GM12891 (cell line): ENCODE measurements around the gene SLC2A2.

Experiments used
- DNase-seq: peaks from one replicate; pipeline ENCODE4 v3.0.0; 2011; ENCODE audit warnings: low spot score; ENCODE audit not compliant: insufficient read length
- FAIRE-seq: peaks from 2 replicates; lab custom pipeline; 2011; peaks lifted over from hg19 to GRCh38; lab: Jason Lieb, UNC
- PAX5 ChIP-seq: IDR thresholded peaks from 2 replicates; pipeline ENCODE4 v1.6.1; 2011; ENCODE audit warnings: low read length, moderate library complexity, mild to moderate bottlenecking; ENCODE audit not compliant: insufficient read depth, severe bottlenecking
- POLR2A ChIP-seq: IDR thresholded peaks from 2 replicates; pipeline ENCODE4 v1.6.1; 2011; ENCODE audit warnings: low read depth, low read length, control low read depth
- POLR2AphosphoS5 ChIP-seq: IDR thresholded peaks from 2 replicates; pipeline ENCODE4 v1.6.1; 2011; ENCODE audit warnings: low read depth, low read length, control low read depth
- POU2F2 ChIP-seq: IDR thresholded peaks from 2 replicates; pipeline ENCODE4 v1.6.1; 2011; ENCODE audit warnings: low read depth, mild to moderate bottlenecking, control low read depth, low read length, moderate library complexity
- SPI1 ChIP-seq: IDR thresholded peaks from 2 replicates; pipeline ENCODE4 v1.6.1; 2011; ENCODE audit warnings: low read depth, low read length, control low read depth
- TAF1 ChIP-seq: IDR thresholded peaks from 2 replicates; pipeline ENCODE4 v1.6.1; 2011; ENCODE audit warnings: low read depth, low read length, control low read depth

SLC2A2 gene

DNA sequence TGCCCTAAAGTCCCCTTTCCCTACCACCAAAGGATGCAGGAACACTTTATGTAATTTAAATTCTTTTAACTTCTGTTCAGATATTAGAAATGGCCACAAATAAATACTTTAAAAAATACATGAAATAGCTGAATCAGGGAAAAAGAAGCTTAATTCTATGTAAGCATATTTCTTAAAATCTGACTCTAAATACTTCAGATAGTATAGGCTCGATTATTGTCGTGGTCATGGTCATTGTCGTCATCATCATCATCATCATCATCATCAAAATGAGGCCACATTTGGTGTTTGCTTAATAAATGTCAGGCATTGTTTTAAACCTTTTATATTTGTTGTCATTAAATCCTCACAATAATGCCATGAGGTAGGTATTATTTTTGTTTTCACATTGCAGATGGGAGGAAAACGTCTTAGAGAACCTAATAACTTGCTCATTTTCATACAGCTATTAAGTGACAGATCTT lies 14.6 kb downstream of the SLC2A2 start:
- no peak for DNase-seq
- no peak for TF ChIP-seq POLR2AphosphoS5
- no peak for TF ChIP-seq POU2F2
- no peak for TF ChIP-seq SPI1
- no peak for TF ChIP-seq TAF1
- TF ChIP-seq POLR2A, result no peak
- TF ChIP-seq PAX5, result no peak
- no peak for FAIRE-seq

DNA sequence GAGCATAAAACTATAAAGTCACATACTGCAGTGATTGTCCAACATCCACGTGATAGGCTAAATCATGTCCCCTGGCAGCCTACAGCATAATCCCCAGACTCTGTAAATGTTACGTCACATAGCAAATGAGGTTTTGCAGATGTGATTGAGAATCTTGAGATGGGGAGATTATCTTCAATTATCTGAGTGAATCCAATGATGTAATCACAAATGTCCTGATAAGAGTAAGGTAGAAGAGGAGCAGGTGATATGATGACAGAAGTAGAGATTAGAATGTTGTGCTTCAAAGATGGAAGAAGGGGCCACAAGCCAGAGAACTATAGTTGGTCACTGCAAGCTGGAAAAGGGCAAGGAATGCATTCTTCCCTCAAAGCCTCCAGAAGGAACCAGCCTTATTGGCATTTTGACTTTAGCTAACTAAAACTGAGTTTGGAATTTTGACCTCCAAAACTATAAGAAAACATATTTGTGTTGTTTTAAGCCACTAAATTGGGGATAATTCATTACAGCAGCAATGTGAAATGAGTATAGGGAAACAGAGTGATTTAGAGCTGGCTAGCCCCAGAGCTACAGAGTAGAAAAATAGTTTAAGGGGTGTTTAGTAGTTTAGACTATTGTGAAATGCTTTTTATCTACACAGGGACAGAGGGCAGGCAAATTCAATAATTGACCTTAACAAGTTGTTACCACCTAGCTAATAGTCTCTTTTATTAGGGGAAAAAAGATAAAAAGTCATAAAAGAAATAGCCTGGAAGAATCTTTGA lies 15.2 kb downstream of the SLC2A2 start:
- DNase-seq, result no peak
- TF ChIP-seq PAX5 (no peak), POLR2AphosphoS5 (no peak), POLR2A (no peak), TAF1 (no peak), SPI1 (no peak), POU2F2 (no peak)
- no peak for FAIRE-seq

DNA sequence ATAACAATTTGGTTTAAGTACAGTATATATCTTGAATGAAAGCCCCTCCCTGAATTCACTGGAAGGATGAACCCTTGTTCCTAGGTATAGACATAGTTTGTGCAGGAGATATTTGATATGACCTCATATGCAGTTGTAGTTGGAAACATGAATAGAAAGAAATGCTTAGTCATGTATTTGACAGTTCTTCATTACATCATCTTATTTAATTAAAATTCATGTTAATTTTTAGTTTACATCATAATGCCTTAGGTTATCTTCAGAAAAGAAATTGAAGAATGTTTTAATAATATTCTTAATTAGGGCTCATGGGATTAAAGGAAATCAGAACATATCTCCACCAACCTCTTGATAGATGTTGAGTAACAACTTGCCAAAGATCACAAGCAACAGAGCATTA lies 19.2 kb downstream of the SLC2A2 start:
- no peak for FAIRE-seq
- DNase-seq, result no peak
- TF ChIP-seq POLR2AphosphoS5, result no peak

DNA sequence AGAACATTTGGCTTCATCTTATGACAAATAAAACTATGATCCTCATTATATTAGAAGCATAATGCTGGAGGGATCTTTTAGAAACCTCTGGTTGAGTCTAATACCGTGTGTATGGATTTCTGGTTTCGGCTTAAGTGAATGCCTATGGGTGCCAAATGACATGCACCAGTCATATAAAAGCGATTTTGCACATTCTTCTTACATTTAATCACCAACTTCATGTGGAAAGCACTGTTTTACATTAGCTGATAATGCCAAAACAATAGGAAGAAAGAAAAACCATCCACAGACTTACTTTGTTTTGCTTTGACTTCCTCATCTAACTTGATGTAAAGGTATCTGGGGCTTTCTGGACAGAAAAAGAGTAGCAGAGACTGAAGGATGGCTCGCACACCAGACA lies 20.9 kb downstream of the SLC2A2 start:
- no peak for FAIRE-seq
- TF ChIP-seq TAF1 (no peak), POLR2A (no peak), POU2F2 (no peak), POLR2AphosphoS5 (no peak), PAX5 (no peak), SPI1 (no peak)
- DNase-seq, result no peak

DNA sequence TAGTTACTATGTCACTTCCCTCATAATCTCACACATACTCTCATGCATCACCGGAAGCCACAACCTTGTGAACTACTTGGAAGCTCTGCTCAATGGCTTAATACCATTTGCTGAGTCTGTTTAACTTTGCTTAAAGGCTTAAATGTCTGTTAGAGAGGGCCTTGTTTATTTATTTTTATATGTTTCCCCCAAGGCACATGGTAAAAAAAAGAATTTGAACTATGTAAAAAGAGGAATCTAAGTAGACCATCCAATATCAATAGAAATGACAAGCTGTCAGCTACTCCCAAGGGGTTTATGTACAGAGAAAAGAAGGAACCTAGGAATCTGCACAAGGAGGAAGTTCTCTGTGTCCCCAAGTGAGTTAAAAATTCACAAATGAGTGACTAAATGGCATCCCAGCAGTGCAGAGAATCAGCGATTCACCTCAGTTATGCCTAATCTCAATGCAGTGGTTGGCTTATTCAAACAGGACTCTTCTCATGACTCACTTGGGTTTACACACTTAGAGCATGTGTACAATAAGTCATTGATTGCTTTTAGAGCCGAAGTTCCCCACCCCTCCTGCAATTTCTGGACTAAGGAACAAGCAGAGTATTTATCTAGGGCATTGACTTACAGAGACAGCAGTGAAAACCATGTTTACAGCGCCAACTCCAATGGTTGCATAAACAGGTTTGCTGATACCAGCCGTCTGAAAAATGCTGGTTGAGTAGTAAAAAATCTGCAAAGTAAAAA lies 24.4 kb downstream of the SLC2A2 start:
- FAIRE-seq (no peak), DNase-seq (no peak)
- TF ChIP-seq POLR2A (no peak), POU2F2 (no peak), SPI1 (no peak), POLR2AphosphoS5 (no peak), PAX5 (no peak), TAF1 (no peak)

DNA sequence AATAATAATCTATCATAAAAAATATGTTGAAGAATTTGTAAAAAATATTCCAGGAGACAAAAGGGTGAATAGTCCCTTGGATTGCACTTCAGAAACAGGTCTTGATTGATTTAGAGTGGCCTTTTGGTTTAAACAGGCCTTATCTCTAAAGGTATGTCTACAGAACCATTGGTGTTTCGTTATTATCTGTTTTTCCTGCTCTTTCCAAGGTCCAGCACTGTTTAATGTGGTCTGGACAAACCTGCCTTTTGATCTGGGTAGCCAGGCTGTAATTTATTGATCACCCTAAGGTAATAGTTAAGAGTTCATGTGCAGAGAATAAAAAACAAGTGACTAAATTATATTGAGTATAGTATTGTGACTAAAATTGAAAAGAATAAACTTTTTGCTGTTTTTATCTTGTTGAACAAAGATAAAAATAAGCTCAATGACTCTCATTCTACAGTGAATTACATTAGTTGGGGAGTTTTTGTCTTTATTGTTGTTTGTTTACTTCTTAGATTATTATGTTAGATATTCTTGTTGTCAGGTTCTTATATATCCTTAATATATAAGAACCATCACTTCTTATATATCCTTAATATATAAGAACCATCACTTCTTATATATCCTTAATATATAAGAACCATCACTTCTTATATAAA lies 25.1 kb downstream of the SLC2A2 start:
- TF ChIP-seq PAX5, result no peak
- no peak for TF ChIP-seq SPI1
- no peak for TF ChIP-seq POLR2AphosphoS5
- FAIRE-seq (no peak), DNase-seq (no peak)

DNA sequence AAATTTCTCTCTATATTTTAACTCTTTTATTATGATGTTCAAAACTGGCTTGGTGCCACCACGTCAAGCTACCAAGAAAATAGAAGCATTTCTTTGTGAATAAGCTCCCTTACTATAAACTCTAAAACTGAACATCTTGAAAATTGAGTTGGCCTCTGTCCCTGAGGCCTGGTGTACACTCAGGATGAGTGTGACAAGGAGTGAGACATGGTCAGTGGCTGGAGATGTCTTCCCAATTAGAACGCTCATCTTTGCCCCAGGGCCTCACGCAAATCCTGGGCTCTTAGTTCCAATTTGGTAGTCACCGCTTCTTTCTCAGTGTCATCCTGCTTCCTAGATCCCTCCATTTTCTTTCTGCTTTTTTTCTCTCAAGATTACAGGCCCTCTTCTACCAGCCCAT lies 26.2 kb downstream of the SLC2A2 start:
- DNase-seq (no peak), FAIRE-seq (no peak)
- no peak for TF ChIP-seq POU2F2
- TF ChIP-seq POLR2AphosphoS5, result no peak
- no peak for TF ChIP-seq PAX5
- TF ChIP-seq POLR2A, result no peak
- TF ChIP-seq TAF1, result no peak
- TF ChIP-seq SPI1, result no peak

DNA sequence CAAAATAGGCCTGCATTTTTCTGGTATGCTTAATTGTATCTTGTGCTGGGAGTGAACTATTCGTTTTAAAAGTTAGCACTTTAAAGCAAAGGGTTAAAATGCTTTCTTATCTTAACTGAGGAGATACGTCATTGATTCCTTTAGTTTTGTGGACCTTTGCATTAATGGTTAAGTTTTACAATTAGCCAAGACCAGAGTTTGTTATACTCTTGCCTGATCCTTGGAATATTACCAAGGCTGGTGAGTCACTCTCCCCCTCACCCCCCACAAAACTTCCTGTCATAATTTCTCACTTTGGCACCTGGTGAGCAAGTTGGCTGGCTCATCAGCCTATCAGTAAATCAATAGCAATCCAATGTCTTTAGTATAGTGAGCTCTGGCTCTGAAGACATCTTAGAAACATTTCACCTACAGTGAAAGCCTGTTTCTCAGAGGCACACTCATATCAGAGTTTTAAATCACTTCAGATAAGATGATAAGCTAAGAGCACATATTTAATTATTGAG lies 26.7 kb downstream of the SLC2A2 start:
- no peak for TF ChIP-seq POLR2A
- TF ChIP-seq POU2F2, result no peak
- TF ChIP-seq TAF1, result no peak
- TF ChIP-seq SPI1, result no peak
- no peak for TF ChIP-seq PAX5
- TF ChIP-seq POLR2AphosphoS5, result no peak
- FAIRE-seq, result no peak

DNA sequence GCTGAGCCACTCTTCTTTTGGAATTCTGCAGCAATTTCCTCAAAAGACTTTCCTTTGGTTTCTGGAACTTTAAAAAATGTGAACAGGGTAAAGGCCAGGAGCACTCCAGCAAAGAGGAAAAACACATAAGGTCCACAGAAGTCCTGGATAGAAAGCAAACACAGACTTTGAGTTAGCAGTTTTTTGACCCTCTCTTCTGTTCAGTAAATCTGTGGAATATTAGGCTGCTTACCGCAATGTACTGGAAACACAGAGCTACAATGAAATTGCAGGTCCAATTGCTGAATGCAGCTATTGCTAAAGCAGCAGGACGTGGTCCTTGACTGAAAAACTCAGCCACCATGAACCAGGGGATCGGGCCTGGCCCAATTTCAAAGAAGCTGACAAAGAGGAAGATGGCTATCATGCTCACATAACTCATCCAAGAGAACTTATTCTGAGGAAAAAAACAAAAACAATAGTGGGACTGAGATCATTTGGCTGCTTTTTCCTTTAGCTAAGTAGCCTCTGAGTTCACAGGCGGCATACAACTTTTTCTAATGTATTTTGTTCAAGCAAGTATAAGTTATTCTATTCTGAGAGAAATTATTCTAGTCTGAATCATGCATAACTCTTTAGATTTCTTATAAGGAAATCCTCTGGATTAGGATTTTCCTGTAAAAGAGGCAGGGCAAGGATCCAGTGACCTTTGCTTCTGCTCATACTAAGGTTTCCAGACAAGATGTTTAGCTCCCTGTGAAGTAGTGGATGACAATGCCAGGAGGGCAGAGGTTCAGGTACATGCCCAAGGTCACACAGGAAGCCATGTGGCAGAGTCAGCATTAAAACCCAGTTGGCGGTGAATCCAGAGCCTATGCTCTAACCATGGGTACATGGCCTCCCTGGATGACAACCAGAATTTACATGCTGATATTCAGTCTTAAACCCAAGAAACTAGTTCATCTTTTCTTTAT lies 28.3 kb downstream of the SLC2A2 start:
- DNase-seq, result no peak
- TF ChIP-seq SPI1, result no peak
- FAIRE-seq, result no peak

More for the DNA sequence above, 26.7 kb downstream of the SLC2A2 start:
- no peak for DNase-seq
